ENCODE data around the gene TMEM80.
A peak's percentile ranks its signal among the peaks of the same experiment; 100 is the strongest.
"Not testable (repeated sequence)": the region's sequence is repeated elsewhere in the genome, so short reads cannot be mapped to it uniquely, and the experiment has no call there.

The TMEM80 gene

GRCh38 chr11:680476-680875 is 15.1 kb upstream of the TMEM80 start:
- no peak for DNase-seq

DNA sequence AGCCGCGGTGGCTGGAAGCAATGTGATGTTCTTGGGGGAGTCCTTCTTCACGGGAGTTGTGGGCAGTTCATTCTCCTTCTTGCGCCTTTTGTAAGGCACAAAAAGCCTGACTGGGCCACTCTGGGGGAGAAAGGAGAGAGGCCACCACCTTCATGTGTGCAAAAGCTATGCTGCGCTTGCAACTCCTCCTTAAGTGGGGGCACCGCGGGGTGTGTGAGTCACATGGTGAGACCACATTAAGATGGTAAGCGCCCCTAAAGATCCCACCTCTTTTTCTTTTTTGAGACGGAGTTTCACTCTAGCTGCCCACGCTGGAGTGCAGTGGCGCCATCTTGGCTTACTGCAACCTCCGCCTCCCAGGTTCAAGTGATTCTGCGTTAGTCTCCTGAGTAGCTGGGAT is 14.6 kb upstream of the TMEM80 start:
- DNase-seq, result no peak

DNA sequence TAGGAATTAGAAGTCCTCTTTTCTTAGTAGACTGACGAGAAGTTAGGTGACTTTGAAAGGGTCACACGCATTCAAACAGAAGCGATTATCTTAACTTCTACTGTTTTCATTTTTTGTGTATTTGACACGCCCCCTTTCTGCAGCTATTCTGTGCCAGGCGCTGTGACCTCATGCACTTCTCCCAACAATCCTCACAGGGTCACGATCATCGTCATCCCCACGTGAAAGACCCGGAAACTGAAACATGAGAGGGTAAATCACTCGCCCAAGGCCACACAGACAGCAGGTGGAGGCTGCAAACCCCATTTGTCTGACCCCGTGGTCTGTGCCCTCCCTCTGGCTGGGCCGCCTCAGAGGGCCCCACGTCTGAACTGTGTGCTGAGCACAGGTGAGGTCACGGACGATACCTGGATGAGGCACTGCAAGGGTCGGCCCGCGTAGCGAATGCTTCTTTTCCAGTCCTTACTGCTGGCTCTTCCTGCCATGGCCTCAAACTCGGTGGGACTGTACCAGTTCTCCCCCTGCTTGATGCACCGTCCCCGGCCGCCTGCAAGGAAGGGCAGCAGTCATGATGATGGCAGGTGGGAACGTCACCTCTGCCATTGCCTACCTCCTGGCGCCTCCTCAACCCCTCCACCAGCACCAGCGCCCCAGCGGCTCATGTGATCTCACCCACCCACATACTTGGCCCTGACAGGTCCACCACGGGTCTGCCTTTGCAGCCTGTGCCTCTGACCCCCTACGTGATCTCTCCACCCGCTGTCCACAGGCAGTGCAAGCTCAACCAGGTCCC is 9.0 kb upstream of the TMEM80 start:
- DNase-seq, result no peak

DNA sequence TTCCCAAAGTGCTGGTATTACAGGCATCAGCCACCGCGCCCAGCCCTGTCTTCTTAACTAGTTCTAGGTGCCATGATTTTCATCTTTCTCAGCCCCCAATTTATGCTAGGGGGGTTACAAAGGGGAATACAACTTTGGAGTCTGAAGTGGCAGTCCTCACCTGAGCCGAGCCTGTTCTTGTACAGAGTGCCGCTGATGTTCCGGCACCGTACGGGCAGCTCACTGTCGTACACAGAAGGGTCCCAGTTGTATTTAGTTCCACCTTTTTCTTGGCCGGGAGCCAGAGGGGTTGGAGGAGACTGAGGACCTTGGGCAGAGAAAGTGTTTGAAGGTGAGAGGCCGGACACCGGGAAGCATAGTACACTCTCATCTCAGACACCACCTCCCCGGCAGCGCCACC is 7.9 kb upstream of the TMEM80 start:
- no peak for DNase-seq

GRCh38 chr11:688681-689080 is 6.9 kb upstream of the TMEM80 start:
- DNase-seq, result no peak

- DNase-seq, result no peak
Measured at GRCh38 chr11:689625-690024, 6.0 kb upstream of the TMEM80 start.

- DNase-seq, result not testable (repeated sequence)
Measured at GRCh38 chr11:690244-690643, 5.4 kb upstream of the TMEM80 start.

- DNase-seq, result no peak
Measured at GRCh38 chr11:690738-691633, 4.6 kb upstream of the TMEM80 start.

DNA sequence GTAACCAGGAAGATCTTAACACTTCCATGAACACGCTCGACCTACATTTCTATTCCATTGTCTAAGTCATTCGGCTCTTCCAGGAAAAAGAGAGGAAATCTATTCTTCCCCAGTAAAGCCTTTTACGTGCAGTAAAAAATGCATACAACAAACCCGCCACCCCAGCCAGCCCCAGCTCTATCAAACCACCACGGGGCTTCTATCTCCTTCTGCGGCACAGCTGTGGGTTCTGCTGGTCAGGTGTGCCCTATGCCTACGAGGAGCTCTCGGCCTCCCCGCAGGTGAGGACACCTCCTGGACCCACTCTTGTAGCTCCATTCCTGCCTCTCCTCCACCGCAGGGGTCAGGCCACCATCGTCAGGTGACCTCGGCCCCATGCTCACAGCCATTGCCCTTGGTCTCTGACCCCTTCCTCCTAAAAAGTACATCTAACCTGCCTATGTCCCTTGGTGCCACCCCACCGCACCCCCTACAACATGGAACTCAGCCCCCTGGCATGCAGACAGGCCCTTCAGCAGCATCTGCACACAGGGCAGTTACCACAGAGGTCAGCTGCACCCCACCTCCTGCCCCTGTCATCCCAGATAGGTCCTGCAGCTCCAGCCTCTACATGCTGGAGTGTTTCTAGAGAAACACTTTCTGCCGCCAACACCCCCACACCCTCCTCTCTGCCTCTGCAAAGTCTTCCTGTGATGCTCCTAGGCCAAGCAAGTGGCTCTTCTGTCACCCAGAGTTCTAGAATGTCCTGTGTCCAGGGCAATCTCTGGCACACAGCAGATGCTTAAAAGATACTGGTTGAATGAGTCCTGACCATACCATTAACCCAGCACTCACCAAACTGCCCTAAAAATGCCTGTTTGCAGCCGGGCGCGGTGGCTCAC is 3.7 kb upstream of the TMEM80 start:
- DNase-seq, result no peak

GRCh38 chr11:692824-693414 is 2.7 kb upstream of the TMEM80 start:
- DNase-seq, result peak in 1 of 3 experiments; percentile 89

GRCh38 chr11:693415-693831 is 2.2 kb upstream of the TMEM80 start:
- peak in 1 of 3 experiments; percentile 55 for DNase-seq

DNA sequence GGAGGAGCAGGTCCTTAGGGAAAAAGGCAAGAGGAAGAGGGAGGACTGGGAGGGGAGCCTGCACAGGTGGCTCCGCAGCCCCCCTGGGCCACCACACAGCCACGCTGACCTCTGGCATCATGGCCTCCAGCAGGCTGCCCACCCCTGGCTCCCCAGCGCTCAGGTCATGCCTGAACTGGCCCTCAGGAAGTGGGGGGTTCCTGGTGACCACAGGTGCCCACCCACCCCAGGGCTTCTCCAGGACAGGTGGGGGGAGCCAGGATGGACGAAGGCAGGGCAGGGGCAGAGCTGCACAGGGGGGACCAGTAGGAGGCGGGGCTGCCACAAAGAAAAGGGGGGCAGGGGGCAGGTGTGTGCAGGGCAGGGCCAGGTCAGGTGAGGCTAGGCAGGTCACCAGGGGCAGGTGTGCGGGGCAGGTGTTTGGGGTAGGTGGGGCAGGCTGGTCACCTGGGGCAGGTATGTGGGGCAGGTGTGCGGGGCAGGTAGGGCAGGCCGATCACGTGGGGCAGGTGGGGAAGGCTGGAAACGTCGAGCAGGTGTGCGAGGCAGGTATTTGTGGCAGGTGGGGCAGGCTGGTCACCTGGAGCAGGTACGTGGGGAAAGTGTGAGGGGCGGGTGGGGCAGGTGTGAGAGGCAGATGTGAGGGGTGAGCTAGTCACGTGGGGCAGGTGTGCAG is 1.6 kb upstream of the TMEM80 start:
- peak in 2 of 3 experiments; percentile 71 to 77 for DNase-seq

GRCh38 chr11:694563-695287 is 891 bp upstream of the TMEM80 start, which contains the start of gene DEAF1:
Gene DEAF1 (minus strand): TSS chr11:695222. CDS start chr11:695047, 175 bp downstream.
- DNase-seq, result peak; percentile 95 to 99 (median 98)

- DNase-seq, result no peak
Measured at GRCh38 chr11:695288-695537, 403 bp upstream of the TMEM80 start.

- DNase-seq, result no peak
Measured at GRCh38 chr11:696955-697491, 1.4 kb downstream of the TMEM80 start.

- no peak for DNase-seq
Measured at GRCh38 chr11:697811-698311, 2.2 kb downstream of the TMEM80 start.

DNA sequence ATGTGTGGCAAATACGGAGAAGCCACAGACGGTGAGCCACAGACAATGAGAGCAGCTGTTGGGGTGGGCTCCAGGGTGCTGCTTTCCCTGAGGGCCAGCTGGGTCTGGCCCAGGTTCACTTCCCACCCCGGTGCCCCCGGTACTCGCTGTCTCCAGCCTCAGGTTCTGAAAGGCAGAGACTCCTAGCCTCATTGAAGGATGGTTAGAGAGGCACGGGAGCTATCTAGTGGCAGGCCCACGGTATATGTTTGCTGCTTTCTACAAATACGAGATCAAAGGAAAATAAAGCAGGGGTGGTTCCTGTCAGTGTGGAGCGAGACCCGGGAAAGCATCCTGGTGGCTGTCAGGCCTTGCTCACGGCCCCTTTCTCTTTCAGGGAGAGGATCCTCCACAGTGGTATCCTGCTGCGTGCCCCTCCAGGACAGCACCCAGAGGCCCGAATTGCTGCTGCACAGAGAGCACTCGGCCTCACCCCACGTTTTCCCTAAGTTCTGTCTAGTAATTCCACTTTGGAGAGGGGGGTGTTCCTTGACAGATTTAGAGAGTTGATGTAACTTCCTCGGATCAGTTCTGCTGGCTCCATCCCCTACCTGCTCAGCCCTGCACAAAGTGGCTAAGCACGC is 3.0 kb downstream of the TMEM80 start:
- no peak for DNase-seq

GRCh38 chr11:699116-699508 is 3.5 kb downstream of the TMEM80 start:
- DNase-seq, result no peak

- DNase-seq, result peak in 1 of 3 experiments; percentile 60
Measured at GRCh38 chr11:699753-700152, 4.1 kb downstream of the TMEM80 start.

- DNase-seq, result no peak
Measured at GRCh38 chr11:701741-702461, 6.3 kb downstream of the TMEM80 start.
